Measurements from ENCODE around the gene USP14. TPM values are rescaled to one million over a fixed set of nuclear protein-coding genes. Genes with fewer than 3 reads are reported as not detected.
"Not testable (repeated sequence)": the region's sequence is repeated elsewhere in the genome, so short reads cannot be mapped to it uniquely, and the experiment has no call there.

USP14 gene
- total RNA-seq = 51.0 TPM
- long read RNA-seq, full-length matches to known transcripts = 103 of 111 reads
- long read RNA-seq, partial matches to known transcripts = 2 of 111 reads
- long read RNA-seq, other reads (novel, unspliced or antisense) = 6 of 111 reads

- Histone ChIP-seq H3K36me3 (peaks cover 7% of the 10 kb centered on the region), H3K4me3 (peak within 1 kb of the TSS; percentile 99), H3K27me3 (ENCODE audit: low read depth) (no peaks in the 10 kb centered on the region), H3K4me1 (peaks cover 32% of the 10 kb centered on the region), H3K27ac (replicated peaks) (peak within 1 kb of the TSS; percentile 89), H3K9me3 (replicated peaks) (no peaks in the 10 kb centered on the region)
- no peak for TF ChIP-seq CTCF (IDR thresholded peaks at IDR 0.05; ENCODE audit: borderline replicate concordance)
- intact Hi-C loops (cut with micrococcal nuclease) = no loop called here
- peak; percentile 96 for DNase-seq
These were observed at the start of gene USP14 for GRCh38 chr18:158128-159036. Gene USP14 (plus strand): TSS chr18:158557. CDS start chr18:158699, 142 bp downstream.

- DNase-seq; H3K27ac ChIP-seq (replicated peaks); H3K9me3 ChIP-seq (replicated peaks); H3K4me3 ChIP-seq; H3K4me1 ChIP-seq; H3K36me3 ChIP-seq; intact Hi-C loops (cut with micrococcal nuclease): not testable (repeated sequence)
- peaks cover 37% of the 10 kb centered on the region for H3K27me3 ChIP-seq (ENCODE audit: low read depth)
These were observed 49.7 kb upstream of the USP14 start for GRCh38 chr18:108665-109063.

GRCh38 chr18:109130-109921 is 49.0 kb upstream of the USP14 start:
- peaks cover 37% of the 10 kb centered on the region for H3K27me3 ChIP-seq (ENCODE audit: low read depth)
- H3K9me3 ChIP-seq (replicated peaks); H3K36me3 ChIP-seq; H3K4me3 ChIP-seq; DNase-seq; H3K27ac ChIP-seq (replicated peaks); H3K4me1 ChIP-seq; intact Hi-C loops (cut with micrococcal nuclease): not testable (repeated sequence)

- H3K4me3 ChIP-seq; intact Hi-C loops (cut with micrococcal nuclease); H3K4me1 ChIP-seq; H3K9me3 ChIP-seq (replicated peaks); DNase-seq; H3K27ac ChIP-seq (replicated peaks); H3K36me3 ChIP-seq: not testable (repeated sequence)
- peaks cover 37% of the 10 kb centered on the region for H3K27me3 ChIP-seq (ENCODE audit: low read depth)
These were observed 48.5 kb upstream of the USP14 start for GRCh38 chr18:109922-110261.

GRCh38 chr18:110351-111201 is 47.8 kb upstream of the USP14 start:
- H3K27ac ChIP-seq (replicated peaks); H3K4me1 ChIP-seq; DNase-seq; intact Hi-C loops (cut with micrococcal nuclease); H3K4me3 ChIP-seq; H3K36me3 ChIP-seq; H3K9me3 ChIP-seq (replicated peaks): not testable (repeated sequence)
- peaks cover 37% of the 10 kb centered on the region for H3K27me3 ChIP-seq (ENCODE audit: low read depth)

- intact Hi-C loops (cut with micrococcal nuclease) = no loop called here
- peaks cover 37% of the 10 kb centered on the region for H3K27me3 ChIP-seq (ENCODE audit: low read depth)
- H3K4me1 ChIP-seq = no peaks in the 10 kb centered on the region
- DNase-seq = peak; percentile 51
- H3K4me3 ChIP-seq = peak overlapping the region; percentile 59
- peak; percentile 18 for TF ChIP-seq CTCF (IDR thresholded peaks at IDR 0.05; ENCODE audit: borderline replicate concordance)
- peak overlapping the region; percentile 42 for H3K27ac ChIP-seq (replicated peaks)
- no peaks in the 10 kb centered on the region for H3K36me3 ChIP-seq
- no peaks in the 10 kb centered on the region for H3K9me3 ChIP-seq (replicated peaks)
These were observed 46.9 kb upstream of the USP14 start for GRCh38 chr18:111306-112014.

GRCh38 chr18:112015-112733 is 46.2 kb upstream of the USP14 start:
- intact Hi-C loops (cut with micrococcal nuclease); H3K27ac ChIP-seq (replicated peaks); H3K9me3 ChIP-seq (replicated peaks); H3K4me1 ChIP-seq; H3K36me3 ChIP-seq: not testable (repeated sequence)
- peak; percentile 28 for DNase-seq
- Histone ChIP-seq H3K4me3 (peak overlapping the region; percentile 59), H3K27me3 (ENCODE audit: low read depth) (peaks cover 30% of the 10 kb centered on the region)

GRCh38 chr18:120539-121260 is 37.7 kb upstream of the USP14 start:
- H3K27me3 ChIP-seq (ENCODE audit: low read depth); H3K36me3 ChIP-seq; H3K9me3 ChIP-seq (replicated peaks); DNase-seq; H3K27ac ChIP-seq (replicated peaks); H3K4me1 ChIP-seq; H3K4me3 ChIP-seq; intact Hi-C loops (cut with micrococcal nuclease): not testable (repeated sequence)
